GM12801 (cell line): ENCODE measurements around the gene SLC25A42.

Experiments used
- TF ChIP-seq, protein P1 (sequence below): IDR thresholded peaks from one replicate; pipeline ENCODE4 v1.5.1; 2011; ENCODE audit warnings: control low read depth; ENCODE audit not compliant: insufficient read length; ENCODE audit errors: extremely low read depth

The SLC25A42 gene

DNA sequence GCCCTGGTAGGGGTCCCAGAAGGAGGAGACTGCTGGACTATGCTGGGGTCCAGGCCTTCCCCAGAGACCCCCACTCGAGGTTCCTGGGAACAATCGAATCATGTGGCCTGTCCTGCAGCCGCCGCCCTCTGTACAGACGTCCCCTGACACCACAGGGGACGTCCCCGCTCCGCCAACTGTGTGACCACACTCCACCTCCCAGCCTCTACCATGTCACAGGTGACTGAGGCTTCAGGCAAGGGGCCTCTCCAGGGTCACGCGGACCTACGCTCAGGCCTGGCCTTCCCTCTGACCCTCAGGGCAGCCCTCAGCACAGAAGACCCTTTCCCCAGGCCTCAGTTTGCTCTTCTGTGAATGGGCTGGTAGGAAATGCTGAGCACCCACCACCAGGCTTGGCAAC lies 87.6 kb downstream of the SLC25A42 start:
- TF ChIP-seq, protein P1, sequence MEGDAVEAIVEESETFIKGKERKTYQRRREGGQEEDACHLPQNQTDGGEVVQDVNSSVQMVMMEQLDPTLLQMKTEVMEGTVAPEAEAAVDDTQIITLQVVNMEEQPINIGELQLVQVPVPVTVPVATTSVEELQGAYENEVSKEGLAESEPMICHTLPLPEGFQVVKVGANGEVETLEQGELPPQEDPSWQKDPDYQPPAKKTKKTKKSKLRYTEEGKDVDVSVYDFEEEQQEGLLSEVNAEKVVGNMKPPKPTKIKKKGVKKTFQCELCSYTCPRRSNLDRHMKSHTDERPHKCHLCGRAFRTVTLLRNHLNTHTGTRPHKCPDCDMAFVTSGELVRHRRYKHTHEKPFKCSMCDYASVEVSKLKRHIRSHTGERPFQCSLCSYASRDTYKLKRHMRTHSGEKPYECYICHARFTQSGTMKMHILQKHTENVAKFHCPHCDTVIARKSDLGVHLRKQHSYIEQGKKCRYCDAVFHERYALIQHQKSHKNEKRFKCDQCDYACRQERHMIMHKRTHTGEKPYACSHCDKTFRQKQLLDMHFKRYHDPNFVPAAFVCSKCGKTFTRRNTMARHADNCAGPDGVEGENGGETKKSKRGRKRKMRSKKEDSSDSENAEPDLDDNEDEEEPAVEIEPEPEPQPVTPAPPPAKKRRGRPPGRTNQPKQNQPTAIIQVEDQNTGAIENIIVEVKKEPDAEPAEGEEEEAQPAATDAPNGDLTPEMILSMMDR, result no peak

DNA sequence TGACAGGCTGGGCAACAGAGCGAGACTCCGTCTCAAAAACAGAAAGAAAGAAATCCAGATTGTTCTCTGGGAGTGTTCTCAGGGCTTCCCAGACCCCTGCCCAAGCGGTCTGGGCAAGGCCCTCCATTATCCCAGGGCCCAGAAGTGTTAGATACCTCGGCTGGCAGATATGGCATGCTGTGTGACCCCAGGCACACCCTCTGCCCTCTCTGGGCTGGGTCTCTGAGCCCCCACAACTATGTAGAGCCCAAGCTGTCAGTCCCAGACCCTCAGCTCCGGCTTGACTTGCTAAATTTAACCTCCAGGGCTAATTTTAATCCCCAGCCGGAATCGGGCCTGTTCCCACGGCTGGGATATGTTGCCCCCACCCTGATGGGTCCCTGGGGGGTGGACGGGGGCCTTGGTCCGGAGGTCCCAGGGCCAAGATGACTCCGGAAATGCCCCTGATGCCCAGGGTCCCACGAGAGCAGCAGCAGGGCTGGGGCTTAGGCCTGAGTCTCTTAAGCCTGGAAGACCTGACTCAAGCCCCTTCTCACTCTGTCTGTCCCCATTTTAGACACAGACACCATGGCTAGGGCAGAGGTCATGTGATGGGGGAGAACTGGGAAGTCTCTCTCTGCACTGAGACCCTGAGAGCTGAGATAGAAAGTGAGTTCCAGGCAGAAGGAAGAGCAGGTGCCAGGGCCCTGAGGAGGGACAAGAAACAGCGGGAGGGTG lies 89.0 kb downstream of the SLC25A42 start:
- TF ChIP-seq, protein P1, result no peak

DNA sequence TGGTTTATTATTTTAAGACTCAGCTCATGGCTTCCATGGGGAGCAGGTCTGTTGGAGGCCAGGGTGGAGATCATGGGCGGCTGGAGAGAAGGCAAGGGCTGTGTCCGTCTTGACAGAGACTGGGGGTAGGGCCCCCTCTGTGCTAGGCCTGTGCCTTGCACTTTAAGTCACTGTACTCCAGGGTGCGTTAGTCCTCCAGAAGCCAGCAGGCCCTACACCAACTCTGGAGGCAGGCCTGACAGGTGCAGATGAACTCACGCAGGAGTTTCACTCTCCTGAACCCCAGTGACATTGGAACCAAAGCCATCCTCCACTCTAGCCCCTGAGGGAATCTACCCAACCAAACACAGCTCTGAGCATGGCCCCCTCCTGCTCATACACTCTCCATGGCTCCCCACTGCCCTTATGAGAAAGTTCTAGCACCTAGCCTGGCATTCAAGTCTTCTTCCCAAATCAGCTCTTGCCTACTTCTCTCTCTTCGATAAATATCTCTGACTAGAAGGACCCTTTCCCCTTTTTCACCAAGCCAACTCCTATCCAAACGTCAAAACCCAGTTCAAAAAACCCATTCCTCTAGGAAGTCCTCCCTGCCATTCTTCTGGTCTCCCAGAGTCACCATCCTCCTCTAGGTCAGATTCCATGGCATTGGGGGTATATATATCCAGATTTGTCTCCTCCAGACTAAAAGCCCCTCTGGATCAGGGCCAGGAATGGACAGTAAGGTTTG lies 91.1 kb downstream of the SLC25A42 start:
- TF ChIP-seq, protein P1, result no peak

DNA sequence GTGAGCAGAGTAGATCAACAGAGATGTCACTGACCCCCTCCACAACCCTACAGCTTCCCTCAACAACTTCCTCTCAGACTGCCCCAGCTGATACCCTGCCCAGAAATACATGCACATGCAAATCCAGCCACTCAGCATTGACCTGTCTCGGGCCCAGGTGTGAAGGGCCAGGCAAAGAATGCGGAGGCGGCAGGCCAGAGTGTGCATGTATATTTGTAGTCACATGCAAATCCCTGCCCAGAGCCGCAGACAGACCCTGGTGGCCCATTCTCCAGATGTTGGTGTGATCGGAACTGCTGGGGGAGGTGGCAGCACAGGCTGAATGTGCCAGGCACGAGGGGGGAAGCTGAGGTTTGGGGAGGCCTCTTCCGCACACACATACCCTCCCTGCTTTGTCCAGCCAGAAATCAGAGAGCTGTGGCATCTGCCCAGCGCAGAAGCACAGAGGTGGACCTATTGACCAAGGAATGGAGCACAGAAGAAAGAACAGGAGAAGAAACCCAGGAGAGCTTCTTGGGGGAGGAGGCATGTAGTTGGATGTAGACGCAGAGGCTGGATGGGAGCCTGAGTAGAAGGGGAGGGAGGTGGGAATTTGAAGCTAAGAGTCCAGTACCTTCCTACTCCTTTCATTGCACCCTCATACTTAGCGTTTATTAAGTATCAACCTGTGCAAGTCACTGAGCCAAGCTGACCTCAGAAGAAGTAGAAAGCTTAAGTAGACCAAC lies 91.9 kb downstream of the SLC25A42 start:
- TF ChIP-seq, protein P1, result no peak

DNA sequence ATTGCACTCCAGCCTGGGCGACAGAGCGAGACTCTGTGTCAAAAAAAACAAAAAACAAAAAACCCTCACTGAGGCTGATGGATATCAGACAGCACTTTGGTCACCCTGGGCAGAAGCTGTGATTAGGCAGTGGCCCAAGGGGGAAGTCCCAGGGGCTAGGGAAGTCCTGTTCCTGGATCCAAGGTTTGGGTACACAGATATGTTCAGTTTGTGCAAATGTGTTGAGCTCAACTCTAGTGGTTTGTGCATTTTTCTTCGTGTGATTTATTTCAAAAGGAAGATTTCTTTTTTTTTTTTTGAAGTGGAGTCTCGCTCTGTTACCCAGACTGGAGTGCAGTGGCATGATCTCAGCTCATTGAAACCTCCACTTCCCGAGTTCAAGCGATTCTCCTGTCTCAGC lies 94.0 kb downstream of the SLC25A42 start:
- TF ChIP-seq, protein P1, result no peak

DNA sequence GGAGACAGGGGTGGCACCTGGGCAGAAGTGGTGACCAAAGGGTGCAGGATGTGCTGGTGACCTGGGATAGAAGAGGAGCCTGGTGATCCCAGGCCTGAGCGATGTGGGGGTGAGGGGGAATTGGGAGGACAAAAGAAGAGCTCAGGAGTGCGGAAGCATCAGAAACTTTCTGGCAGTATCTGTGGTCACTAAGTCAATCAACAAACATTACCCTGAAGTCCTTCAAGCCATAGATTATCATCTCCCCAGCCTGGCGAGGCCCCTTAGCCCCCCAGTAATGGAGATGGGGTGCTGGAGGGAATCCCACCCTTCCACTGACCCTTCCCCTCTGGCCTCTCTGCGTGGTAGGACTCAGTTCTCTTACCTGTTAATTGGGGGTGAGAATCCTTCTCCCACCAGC lies 95.7 kb downstream of the SLC25A42 start:
- TF ChIP-seq, protein P1, result no peak

DNA sequence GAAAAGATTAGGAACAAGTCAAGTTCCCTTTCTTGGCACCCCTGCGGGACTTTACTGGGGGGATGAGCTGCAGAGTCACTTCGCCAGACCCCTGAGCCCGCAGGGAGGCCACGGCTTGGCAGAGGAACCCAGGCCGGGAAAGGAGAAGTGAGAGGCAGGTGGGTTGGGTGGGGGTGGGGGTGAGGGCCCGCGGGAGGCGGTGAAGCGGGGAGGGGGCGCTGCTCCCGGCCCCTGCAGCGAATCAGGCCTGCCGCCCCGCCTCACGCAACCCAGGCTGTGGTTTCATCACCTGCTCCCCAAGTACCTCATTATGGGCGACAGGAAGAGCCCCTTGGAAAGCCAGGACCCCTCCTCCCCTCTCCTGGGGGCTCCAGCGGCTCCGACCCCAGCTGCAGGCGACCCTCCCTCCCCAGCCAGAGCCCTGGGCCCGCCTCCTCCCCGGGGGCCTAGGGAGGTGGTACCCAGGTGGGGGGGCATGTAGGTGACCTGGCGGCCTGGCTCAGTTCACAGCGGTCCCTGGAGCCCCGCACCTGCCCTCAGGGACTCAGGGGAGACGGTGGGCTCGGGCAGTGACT lies 96.8 kb downstream of the SLC25A42 start:
- TF ChIP-seq, protein P1, result no peak
